DOHH2 (cell line): ENCODE results near the gene PCF11.

Source experiments
- EZH2phosphoT487 ChIP-seq: fragments of 200-600 bp; sonication (generic); IDR thresholded peaks from 2 replicates; pipeline ENCODE4 v1.6.1; 2017; ENCODE audit warnings: borderline replicate concordance, mild to moderate bottlenecking, antibody characterized with exemption, low read length, moderate library complexity, mixed read lengths
- TF ChIP-seq, protein P1 (sequence below): fragments of 200-600 bp; sonication (generic); IDR thresholded peaks from one replicate; pipeline ENCODE4 v1.5.1; 2014; ENCODE audit warnings: antibody characterized with exemption, mild to moderate bottlenecking, low read depth, low read length; ENCODE audit not compliant: poor library complexity, severe bottlenecking

DNA sequence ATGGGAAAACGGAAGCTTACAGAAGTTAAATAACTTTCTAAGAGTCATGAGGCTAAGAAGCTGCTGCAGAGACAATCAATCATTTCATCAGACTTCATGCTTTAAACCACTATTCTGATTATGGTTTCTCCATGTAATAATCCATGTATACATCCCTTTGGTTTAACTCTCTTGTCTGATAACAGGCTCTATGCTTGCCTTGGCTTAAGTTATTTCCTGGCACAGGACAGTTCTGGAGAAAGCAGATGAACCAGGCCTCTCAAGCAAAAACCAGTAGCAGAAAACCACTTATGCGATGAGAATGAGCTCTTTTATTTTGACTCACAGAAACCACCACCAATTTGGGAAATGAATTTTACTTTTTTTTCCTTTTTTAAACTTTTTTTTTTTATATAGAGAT lies 6.5 kb upstream of the PCF11 start:
- TF ChIP-seq, protein P1, sequence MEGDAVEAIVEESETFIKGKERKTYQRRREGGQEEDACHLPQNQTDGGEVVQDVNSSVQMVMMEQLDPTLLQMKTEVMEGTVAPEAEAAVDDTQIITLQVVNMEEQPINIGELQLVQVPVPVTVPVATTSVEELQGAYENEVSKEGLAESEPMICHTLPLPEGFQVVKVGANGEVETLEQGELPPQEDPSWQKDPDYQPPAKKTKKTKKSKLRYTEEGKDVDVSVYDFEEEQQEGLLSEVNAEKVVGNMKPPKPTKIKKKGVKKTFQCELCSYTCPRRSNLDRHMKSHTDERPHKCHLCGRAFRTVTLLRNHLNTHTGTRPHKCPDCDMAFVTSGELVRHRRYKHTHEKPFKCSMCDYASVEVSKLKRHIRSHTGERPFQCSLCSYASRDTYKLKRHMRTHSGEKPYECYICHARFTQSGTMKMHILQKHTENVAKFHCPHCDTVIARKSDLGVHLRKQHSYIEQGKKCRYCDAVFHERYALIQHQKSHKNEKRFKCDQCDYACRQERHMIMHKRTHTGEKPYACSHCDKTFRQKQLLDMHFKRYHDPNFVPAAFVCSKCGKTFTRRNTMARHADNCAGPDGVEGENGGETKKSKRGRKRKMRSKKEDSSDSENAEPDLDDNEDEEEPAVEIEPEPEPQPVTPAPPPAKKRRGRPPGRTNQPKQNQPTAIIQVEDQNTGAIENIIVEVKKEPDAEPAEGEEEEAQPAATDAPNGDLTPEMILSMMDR: no peak
- TF ChIP-seq EZH2phosphoT487: no peak
